HG03108 (cell line): ENCODE measurements around the gene PIGQ.

Experiments
- ATAC-seq: cut with Tn5 transposase; IDR thresholded peaks from one replicate; pipeline ENCODE4 v1.9.1; 2021; ENCODE audit warnings: moderate library complexity; ENCODE audit not compliant: unreplicated experiment

The PIGQ gene

DNA sequence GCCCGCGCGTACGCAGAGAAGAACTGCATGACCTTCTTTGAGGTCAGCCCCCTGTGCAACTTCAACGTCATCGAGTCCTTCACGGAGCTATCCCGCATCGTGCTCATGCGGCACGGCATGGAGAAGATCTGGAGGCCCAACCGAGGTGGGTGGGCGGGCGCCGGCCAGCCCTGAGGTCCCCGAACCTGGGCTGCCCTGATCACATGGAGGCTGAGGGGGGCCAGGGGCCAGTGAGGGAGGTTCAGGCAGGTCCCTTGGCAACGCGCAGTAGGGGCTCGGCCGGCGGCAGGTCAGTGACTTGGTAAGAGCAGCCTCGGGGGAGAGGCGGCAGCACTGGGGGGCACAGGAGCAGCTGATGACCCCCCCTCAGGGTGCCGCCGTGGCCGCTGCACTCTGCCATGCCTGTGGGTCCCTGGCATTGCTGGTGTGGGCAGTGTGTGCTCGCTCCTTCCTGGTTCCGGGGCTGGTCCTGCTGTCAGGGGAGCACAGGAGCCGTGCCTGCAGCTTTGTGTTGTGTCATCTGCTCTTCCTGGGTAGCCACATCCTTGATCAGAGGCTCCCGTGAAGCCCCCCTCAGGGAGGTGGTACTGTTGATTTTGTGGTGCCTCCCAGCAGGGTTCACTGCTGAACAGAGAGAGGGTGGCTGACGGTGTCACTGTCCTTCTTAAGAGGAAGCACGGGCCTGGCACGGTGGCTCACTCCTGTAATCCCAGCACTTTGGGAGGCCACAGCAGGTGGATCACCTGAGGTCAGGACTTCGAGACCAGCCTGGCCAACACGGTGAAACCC, 56.4 kb downstream of the PIGQ start:
- ATAC-seq: no peak

DNA sequence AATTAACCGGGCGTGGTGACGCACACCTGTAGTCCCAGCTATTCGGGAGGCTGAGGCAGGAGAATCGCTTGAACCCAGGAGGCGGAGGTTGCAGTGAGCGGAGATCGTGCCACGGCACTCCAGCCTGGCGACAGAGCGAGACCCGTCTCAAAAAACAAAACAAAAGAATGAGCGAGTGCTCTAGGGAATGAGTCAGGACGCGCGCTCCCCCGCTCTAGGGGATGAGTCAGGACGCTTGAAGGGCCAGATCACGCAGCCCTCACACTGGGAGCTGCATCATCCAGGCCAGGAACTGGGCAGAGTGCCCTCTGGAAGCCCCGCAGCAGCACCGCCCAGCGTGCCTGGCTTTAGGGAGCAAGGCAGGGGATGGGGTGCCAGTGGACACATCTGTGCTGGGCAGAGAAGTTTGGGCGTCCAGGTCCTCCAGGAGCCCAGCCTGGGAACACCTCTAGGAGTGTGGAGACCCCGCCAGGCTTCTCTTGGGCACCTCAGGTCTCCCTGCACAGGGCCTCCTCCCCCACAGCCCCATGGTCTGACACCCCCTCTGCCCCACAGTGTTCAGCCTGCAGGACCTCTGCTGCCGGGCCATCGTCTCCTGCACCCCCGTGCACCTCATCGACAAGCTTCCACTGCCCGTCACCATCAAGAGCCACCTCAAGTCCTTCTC, 57.2 kb downstream of the PIGQ start:
- no peak for ATAC-seq

DNA sequence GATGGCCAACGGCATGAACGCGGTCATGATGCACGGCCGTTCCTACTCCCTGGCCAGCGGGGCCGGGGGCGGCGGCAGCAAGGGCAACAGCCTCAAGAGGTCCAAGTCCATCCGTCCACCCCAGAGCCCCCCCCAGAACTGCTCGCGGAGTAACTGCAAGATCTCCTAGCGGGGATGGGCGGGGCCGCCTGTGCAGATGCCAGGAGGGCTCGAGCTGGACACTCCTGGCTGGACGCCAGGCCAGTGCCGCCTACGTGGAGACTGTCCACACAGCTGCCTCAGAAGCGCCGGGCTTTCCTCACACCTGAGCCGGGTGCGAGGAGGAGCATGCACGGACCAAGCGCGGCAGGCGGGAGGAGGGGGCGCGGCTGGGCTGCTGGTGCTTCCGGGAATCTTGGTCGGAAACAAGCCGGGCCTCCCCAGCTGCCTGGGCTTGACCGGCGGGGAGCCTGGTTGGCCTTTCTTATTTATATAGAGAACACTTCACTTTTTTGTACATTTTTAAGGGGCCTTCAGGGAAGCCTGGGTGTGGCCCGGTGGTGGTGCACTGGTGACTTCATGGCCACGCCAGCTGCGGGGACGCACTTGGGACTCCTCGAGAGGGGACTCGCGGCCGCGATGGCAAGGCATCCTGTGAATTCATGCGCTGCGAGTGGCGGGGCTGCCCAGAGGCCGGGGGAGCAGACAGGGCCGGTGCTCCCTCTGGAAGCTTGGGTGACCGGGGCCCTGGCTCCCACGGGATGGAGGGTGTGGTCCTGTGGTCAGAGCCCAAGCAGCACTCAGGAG, 57.9 kb downstream of the PIGQ start:
- no peak for ATAC-seq

DNA sequence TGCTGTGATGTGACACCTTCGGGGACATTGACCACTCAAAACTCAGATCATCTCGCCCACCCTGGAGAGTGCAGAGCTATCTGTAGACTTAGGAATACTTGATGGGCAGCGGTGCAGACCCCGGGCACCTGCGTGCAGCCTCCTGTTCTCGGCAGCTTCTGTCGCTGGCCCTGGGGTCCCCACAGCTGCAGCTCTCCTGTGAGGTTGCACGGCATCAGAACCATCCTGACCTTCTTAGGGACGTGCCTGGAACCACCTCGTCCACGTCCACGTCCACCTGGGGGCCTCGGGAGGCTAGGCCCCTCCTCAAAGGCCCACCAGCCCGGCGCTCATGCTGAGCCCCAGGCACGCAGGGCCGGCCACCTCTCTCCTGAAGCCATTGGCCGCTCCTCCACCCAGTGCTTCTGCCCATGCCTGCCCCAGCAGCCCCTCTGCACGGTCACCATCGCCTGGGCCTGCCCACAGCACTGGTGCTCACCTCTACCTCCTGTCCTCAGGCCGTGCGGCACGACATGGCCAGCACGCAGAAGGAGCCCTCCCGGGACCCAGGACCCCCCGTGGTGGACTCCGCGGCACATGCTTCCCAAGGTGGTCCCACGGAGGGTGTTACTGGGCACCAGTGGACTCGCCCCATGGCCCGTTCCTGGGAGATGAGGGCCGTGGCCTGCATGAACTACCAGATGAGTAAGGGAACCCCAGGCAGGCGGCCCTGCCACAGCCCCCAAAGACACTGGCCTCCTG, 58.7 kb downstream of the PIGQ start:
- ATAC-seq: no peak

DNA sequence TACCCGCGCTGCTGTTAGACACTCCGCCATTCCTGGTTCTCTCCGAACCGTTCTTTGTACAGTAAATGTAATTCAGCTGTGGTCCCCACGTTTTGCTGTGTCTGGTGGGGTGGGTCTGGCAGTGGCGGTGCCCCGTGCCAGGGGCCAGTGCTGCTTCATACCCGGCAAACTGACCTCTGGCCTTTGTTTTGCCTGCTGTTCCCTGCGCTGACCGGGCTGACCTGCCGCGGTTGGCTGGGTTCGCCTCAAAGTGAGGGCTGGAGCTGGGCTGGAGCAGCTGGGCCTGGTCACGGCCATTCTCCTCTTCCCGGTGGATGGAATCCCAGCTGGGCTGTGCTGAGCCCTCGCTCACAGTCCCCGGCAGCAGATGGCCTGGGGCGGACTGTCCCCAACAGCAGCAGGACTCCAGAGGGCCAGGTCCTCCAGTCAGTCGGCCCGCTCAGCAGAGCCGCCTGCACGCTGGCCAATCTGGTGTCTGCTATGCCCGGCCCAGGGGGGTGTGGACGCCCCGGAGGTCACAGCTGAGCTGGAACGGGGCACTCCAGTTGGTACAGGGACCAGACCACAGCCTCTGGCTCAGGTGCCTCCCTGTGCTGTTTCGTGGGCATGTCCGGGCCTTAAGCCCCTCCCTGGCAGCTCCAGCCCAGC, 59.5 kb downstream of the PIGQ start:
- no peak for ATAC-seq

DNA sequence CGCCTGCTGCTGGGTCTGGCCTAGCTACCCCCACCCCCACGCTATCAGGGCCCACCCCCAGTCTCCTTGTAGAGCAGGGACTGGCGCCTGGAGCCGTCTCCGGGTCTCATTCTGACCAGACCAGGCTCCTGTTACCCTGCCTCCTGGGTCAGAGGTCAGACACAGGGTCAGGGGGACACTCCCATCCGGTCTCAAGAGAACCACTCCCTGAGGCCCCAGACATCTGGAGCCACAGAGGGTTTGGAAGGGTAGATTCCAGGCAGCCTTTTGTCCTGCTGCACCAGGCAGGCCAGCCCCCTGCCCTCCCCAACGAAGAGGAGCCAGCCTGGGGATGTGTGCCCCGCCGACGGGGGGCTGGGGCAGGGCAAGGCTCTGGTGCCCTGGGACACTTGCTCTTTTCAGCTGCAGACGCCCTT, 60.1 kb downstream of the PIGQ start:
- ATAC-seq: no peak

DNA sequence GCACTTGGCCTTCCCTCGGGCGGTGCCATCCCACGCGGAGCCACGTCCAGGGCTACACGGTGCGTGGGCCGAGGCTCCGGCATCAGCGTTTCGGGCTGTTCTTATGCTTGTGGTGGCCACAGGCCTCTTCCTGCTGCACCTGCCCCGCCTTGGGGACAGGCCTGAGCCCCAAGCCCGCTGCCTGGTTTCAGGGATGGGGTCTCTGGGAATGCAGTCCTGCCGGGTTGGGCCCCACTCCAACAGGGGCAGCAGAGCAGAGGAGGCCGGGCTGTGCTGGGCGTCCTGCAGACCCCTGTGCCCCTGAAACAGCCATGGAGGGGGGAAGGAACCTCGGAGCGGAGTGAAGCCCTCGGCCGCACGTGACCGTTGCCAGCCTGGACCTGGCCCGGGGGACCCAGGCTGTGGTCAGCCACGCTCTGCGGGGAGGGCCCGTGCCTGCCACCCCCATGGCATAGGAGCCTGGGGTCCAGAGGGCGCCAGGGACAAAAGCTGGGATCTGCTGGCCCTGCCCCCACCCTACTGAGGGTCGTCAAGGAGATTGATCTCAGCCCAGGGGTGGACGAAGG, 60.6 kb downstream of the PIGQ start:
- no peak for ATAC-seq

DNA sequence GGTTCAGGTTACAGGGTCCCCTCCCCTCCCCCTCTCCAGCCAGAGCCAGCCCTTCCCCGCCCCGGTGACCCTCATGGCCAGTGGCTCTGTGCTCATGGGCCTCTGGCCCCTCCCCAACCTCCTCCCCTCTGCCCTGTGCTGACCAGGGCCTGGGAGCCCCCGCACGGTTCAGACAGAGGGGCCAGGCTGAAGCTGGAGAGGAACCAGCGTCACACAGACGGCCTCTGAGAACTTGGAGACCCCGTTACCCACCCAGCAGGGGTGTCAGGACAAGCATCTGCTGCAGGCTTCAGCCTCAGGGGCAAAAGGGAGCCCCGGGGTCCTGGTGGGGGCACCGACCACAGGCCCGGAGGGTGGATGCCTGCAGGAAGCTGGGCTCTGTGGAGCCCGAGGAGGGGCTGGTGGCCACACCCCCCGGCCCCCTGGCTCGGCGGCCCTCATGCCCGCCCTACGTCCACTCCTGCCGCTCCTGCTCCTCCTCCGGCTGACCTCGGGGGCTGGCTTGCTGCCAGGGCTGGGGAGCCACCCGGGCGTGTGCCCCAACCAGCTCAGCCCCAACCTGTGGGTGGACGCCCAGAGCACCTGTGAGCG, 61.1 kb downstream of the PIGQ start, which contains the start of gene WFIKKN1:
TSS of gene WFIKKN1 (plus strand) at position 171 of the 591 bp plus-strand sequence. CDS start at position 440, 269 bp downstream.
- no peak for ATAC-seq

DNA sequence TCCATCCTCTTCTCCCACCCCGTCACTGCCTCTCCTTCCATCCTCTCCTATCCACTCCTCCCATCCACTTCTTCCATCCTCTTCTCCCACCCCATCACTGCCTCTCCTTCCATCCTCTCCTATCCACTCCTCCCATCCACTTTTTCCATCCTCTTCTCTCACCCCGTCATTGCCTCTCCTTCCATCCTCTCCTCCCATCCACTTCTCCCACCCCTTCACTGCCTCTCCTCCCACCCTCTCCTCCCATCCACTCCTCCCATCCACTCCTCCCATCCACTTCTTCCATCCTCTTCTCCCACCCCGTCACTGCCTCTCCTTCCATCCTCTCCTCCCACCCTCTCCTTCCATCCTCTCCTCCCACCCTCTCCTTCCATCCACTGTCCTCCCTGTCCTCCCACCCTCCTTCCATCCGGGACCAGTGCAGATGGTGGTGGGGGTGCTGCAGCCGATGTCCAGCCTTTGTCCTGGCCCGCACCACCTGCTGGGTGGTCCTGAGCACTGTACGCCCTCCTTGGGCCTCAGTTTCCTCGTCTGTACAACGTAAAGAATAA, 62.1 kb downstream of the PIGQ start:
- ATAC-seq: no peak

DNA sequence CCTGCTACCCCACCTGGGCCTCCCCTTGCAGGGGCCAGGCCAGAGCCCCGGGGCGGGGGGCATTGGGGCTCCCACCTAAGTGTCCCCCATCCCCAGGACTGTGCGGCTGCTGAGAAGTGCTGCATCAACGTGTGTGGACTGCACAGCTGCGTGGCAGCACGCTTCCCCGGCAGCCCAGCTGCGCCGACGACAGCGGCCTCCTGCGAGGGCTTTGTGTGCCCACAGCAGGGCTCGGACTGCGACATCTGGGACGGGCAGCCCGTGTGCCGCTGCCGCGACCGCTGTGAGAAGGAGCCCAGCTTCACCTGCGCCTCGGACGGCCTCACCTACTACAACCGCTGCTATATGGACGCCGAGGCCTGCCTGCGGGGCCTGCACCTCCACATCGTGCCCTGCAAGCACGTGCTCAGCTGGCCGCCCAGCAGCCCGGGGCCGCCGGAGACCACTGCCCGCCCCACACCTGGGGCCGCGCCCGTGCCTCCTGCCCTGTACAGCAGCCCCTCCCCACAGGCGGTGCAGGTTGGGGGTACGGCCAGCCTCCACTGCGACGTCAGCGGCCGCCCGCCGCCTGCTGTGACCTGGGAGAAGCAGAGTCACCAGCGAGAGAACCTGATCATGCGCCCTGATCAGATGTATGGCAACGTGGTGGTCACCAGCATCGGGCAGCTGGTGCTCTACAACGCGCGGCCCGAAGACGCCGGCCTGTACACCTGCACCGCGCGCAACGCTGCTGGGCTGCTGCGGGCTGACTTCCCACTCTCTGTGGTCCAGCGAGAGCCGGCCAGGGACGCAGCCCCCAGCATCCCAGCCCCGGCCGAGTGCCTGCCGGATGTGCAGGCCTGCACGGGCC, 62.9 kb downstream of the PIGQ start:
- no peak for ATAC-seq

DNA sequence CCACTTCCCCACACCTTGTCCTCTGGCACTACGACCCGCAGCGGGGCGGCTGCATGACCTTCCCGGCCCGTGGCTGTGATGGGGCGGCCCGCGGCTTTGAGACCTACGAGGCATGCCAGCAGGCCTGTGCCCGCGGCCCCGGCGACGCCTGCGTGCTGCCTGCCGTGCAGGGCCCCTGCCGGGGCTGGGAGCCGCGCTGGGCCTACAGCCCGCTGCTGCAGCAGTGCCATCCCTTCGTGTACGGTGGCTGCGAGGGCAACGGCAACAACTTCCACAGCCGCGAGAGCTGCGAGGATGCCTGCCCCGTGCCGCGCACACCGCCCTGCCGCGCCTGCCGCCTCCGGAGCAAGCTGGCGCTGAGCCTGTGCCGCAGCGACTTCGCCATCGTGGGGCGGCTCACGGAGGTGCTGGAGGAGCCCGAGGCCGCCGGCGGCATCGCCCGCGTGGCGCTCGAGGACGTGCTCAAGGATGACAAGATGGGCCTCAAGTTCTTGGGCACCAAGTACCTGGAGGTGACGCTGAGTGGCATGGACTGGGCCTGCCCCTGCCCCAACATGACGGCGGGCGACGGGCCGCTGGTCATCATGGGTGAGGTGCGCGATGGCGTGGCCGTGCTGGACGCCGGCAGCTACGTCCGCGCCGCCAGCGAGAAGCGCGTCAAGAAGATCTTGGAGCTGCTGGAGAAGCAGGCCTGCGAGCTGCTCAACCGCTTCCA, 63.7 kb downstream of the PIGQ start:
- ATAC-seq: no peak
